DMS 273 (cell line): ENCODE results near the gene COL6A3.
"Not testable (repeated sequence)": the region's sequence is repeated elsewhere in the genome, so short reads cannot be mapped to it uniquely, and the experiment has no call there.

Source experiments
- DNase-seq: peaks from one replicate; lab custom pipeline; 2025; ENCODE audit not compliant: unreplicated experiment; lab: John Stamatoyannopoulos, UW

Gene COL6A3

GRCh38 chr2:237319086-237319820 is 94.7 kb downstream of the COL6A3 start:
- no peak for DNase-seq

- DNase-seq = no peak
Observed at GRCh38 chr2:237316339-237316738, 97.6 kb downstream of the COL6A3 start.

GRCh38 chr2:237315829-237316225 is 98.1 kb downstream of the COL6A3 start:
- no peak for DNase-seq

GRCh38 chr2:237315170-237315828 is 98.7 kb downstream of the COL6A3 start:
- peak; percentile 45 for DNase-seq

GRCh38 chr2:237314681-237315080 is 99.3 kb downstream of the COL6A3 start:
- DNase-seq = no peak

- no peak for DNase-seq
Observed at GRCh38 chr2:237314198-237314597, 99.8 kb downstream of the COL6A3 start.

GRCh38 chr2:237312021-237312755 is 101.8 kb downstream of the COL6A3 start:
- DNase-seq = no peak

- no peak for DNase-seq
Observed at GRCh38 chr2:237310515-237311114, 103.3 kb downstream of the COL6A3 start.

- DNase-seq = no peak
Observed at GRCh38 chr2:237309416-237309815, 104.5 kb downstream of the COL6A3 start.

GRCh38 chr2:237309011-237309410 is 105.0 kb downstream of the COL6A3 start:
- DNase-seq = no peak

- DNase-seq = no peak
Observed at GRCh38 chr2:237307474-237307873, 106.5 kb downstream of the COL6A3 start.

GRCh38 chr2:237306787-237307170 is 107.2 kb downstream of the COL6A3 start:
- DNase-seq = no peak

GRCh38 chr2:237306083-237306786 is 107.7 kb downstream of the COL6A3 start:
- DNase-seq = no peak

- no peak for DNase-seq
Observed at GRCh38 chr2:237305579-237305978, 108.4 kb downstream of the COL6A3 start.

GRCh38 chr2:237304763-237305514 is 109.0 kb downstream of the COL6A3 start:
- peak; percentile 14 for DNase-seq

- not testable (repeated sequence) for DNase-seq
Observed at GRCh38 chr2:237303244-237303643, 110.7 kb downstream of the COL6A3 start.

- DNase-seq = no peak
Observed at GRCh38 chr2:237301595-237301994, 112.4 kb downstream of the COL6A3 start.

- DNase-seq = peak; percentile 52
Observed at GRCh38 chr2:237300739-237301138, 113.2 kb downstream of the COL6A3 start.

- peak; percentile 93 for DNase-seq
Observed at GRCh38 chr2:237299906-237300305, 114.1 kb downstream of the COL6A3 start.
